Heart right ventricle (tissue), 16 donors: Measurements from ENCODE around the gene PF4V1. TPM values are rescaled to one million over a fixed set of nuclear protein-coding genes. Genes with fewer than 3 reads are reported as not detected.

Source experiments
- ATAC-seq, 8 donors: fragments of 200-7000 bp; cut with Tn5 transposase; one replicate each; pipeline ENCODE4 v1.9.1; 2020; ENCODE audit warnings: mild to moderate bottlenecking in 8 of 8, moderate library complexity in 8 of 8, moderate number of reproducible peaks in 1 of 8
- DNase-seq, 2 donors: peaks; one replicate each; pipeline ENCODE4 v3.0.0-alpha.2; 2020
- H3K27ac ChIP-seq, 10 donors: fragments of 200-600 bp; sonication (generic) in 2 of 10; one replicate each; pipeline versions ENCODE4 v1.5.0 to v1.8.0; 2020 to 2022; ENCODE audit warnings: mild to moderate bottlenecking in 3 of 10
- H3K27me3 ChIP-seq, 7 donors: fragments of 200-600 bp; one replicate each; pipeline ENCODE4 v1.8.0; 2021 to 2022; ENCODE audit warnings: mild to moderate bottlenecking in 2 of 7
- H3K36me3 ChIP-seq, 9 donors: fragments of 200-600 bp; sonication (generic) in 1 of 9; one replicate each; pipeline versions ENCODE4 v1.5.0 to v1.8.0; 2020 to 2022; ENCODE audit warnings: mild to moderate bottlenecking in 2 of 9
- H3K4me1 ChIP-seq, 9 donors: fragments of 200-600 bp; sonication (generic) in 1 of 9; one replicate each; pipeline versions ENCODE4 v1.5.0 to v1.8.0; 2020 to 2022; ENCODE audit warnings: mild to moderate bottlenecking in 4 of 9
- H3K4me3 ChIP-seq, 10 donors: fragments of 200-600 bp; sonication (generic) in 2 of 10; one replicate each; pipeline versions ENCODE4 v1.5.0 to v1.8.0; 2020 to 2022; ENCODE audit warnings: mild to moderate bottlenecking in 7 of 10, moderate library complexity in 2 of 10
- H3K9me3 ChIP-seq, 11 donors: fragments of 200-600 bp in 10 of 11; sonication (generic) in 2 of 11; one replicate each; pipeline versions ENCODE4 v1.5.0 to v1.8.0; 2013 to 2022; ENCODE audit warnings: mild to moderate bottlenecking in 2 of 11, control low read depth in 1 of 11, moderate library complexity in 1 of 11
- WGBS, 2 donors: extraction: QIAGEN DNeasy Blood & Tissue Kit; methylation state at CpG; one replicate each; pipeline ENCODE4 v1.1.7; 2013; ENCODE audit warnings: inconsistent platforms in 1 of 2; 5-methylcytosine and 5-hydroxymethylcytosine counted together
- intact Hi-C, 10 donors: fragments of 100-400 bp; cut with DNase I; formaldehyde crosslinking; loops; one replicate each; pipeline versions ENCODE4 v1.11.1 to v1.14.2; 2022
- polyA plus RNA-seq, 2 donors: library from polyadenylated mRNA; stranded (reverse); fragments of 200-250 nt; gene quantifications; one replicate each; pipeline ENCODE4 v1.2.3, GENCODE V29; 2013
- total RNA-seq, 10 donors: library from RNA; stranded (reverse); fragmentation: NEBNext Ultra II Directional in 3 of 10; extraction: Animal tissue kit (Norgen Biotek cat#: 25700) in 3 of 10; gene quantifications; one replicate each; pipeline versions ENCODE4 v1.2.1 to v1.2.4, GENCODE V29; 2021 to 2023
- TF ChIP-seq, protein P1 (sequence below), 9 donors: fragments of 200-600 bp; sonication (generic) in 2 of 9; IDR thresholded peaks; one replicate each; pipeline versions ENCODE4 v1.5.0 to v1.8.0; 2021 to 2022; ENCODE audit warnings: antibody characterized with exemption in 9 of 9, mild to moderate bottlenecking in 5 of 9, moderate library complexity in 1 of 9
- donor health status: Arrhythmogenic right ventricular cardiomyopathy.
- donor health status: ischemic (EF 13 %, LVEDD 7.1; RV severe dilation, severe dysfunction).
- donor health status: healthy with polysubstance abuse.
- donor health status: DM: no; HTN: yes; CAD: no.
- donor health status: DM: no; HTN: no; CAD: no.
- donor health status: ischemic (EF 25% LVEDD 6.9; RV normal size, moderate dysfunction).
- donor health status: ischemic (EF 25% LVEDD 5.7; RV mildly dilated, moderate dysfunction).
- donor health status: healthy.
- donor health status: DM: yes; HTN: yes; CAD: no.
- donor health status: Ischemic cardiomyopathy.
- donor health status: ischemic (EF 35%, LVEDD 5.7; RV mildly dilated, moderate dysfunction).
- donor health status: nonischemic (EF 11% LVEDD 7.7; RV severe dilation, severe dysfunction).
- donor health status: DM: yes; HTN: yes; CAD: no.
- donor health status: PGD.
- donor health status: ischemic (EF 29% LVEDD 5.4; RV normal size, mild dysfunction).
- donor health status: nonischemic (EF 23%, LVEDD 6.1; RV moderate dilation, normal function).

Gene PF4V1
- total and polyA plus RNA-seq, 12 donors, result not detected

DNA sequence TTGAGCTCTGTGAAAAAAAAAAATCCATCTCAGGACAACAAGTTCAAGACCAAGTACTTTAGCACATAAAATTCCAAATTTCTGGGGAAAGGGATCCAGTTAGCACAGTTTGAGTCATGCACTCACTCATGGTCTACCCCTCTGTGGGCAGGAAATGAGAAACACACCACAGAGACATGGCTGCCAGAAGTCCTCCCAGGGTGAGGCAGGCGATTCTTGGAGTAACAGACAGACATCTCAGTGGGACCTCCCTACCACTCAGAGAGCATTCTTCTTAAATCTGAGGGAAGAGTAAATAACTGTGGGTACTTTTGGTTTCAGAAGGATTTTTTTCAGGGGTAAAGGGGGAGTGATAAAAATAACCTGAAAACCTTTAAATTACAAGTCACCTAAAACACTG is 30.2 kb downstream of the PF4V1 start:
- DNase-seq (no peak), ATAC-seq (peak in 1 of 8 donors; percentile 25)
- WGBS, 2 donors, result 40 to 53% methylated on average over 1 of the region's 1 CpG
- Histone ChIP-seq H3K9me3 (no peaks in the 10 kb centered on the region), H3K4me1 (no peaks in the 10 kb centered on the region), H3K27ac (no peak overlapping the region), H3K36me3 (no peaks in the 10 kb centered on the region), H3K4me3 (no peak overlapping the region), H3K27me3 (peaks cover 0 to 3% (median 0%) of the 10 kb centered on the region in 7 donors)
- intact Hi-C loops, result no loop called here
- TF ChIP-seq, protein P1, sequence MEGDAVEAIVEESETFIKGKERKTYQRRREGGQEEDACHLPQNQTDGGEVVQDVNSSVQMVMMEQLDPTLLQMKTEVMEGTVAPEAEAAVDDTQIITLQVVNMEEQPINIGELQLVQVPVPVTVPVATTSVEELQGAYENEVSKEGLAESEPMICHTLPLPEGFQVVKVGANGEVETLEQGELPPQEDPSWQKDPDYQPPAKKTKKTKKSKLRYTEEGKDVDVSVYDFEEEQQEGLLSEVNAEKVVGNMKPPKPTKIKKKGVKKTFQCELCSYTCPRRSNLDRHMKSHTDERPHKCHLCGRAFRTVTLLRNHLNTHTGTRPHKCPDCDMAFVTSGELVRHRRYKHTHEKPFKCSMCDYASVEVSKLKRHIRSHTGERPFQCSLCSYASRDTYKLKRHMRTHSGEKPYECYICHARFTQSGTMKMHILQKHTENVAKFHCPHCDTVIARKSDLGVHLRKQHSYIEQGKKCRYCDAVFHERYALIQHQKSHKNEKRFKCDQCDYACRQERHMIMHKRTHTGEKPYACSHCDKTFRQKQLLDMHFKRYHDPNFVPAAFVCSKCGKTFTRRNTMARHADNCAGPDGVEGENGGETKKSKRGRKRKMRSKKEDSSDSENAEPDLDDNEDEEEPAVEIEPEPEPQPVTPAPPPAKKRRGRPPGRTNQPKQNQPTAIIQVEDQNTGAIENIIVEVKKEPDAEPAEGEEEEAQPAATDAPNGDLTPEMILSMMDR (IDR thresholded peaks at IDR 0.05), result no peak

GRCh38 chr4:73885574-73886267 is 32.6 kb downstream of the PF4V1 start:
- Histone ChIP-seq H3K27ac (no peak overlapping the region), H3K4me1 (no peaks in the 10 kb centered on the region), H3K27me3 (peaks cover 0 to 3% (median 0%) of the 10 kb centered on the region in 7 donors), H3K36me3 (no peaks in the 10 kb centered on the region), H3K9me3 (no peaks in the 10 kb centered on the region), H3K4me3 (no peak overlapping the region)
- DNase-seq (no peak), ATAC-seq (no peak)
- 58 to 60% methylated on average over 4 of the region's 4 CpGs for WGBS, 2 donors
- TF ChIP-seq, protein P1 (IDR thresholded peaks at IDR 0.05), result no peak
- intact Hi-C loops, result no loop called here

DNA sequence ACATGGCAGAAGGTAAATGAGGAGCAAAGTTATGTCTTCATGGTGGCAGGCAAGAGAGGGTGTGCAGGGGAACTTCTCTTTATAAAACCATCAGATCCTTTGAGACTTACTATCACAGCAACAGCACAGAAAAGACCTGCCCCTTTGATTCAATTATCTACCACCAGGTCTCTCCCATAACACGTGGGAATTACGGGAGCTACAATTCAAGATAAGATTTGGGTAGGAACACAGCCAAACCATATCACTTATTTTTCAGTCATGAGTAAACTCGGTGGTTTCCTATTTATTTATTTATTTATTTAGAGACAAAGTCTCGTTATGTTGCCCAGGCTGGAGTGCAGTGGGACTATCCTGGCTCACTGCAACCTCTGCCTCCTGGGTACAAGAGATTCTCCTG is 38.2 kb downstream of the PF4V1 start:
- intact Hi-C loops, result no loop called here
- Histone ChIP-seq H3K27me3 (no peaks in the 10 kb centered on the region), H3K9me3 (no peaks in the 10 kb centered on the region), H3K27ac (peak overlapping the region in 1 of 10 donors; percentile 32), H3K4me1 (peaks cover 0 to 11% (median 0%) of the 10 kb centered on the region in 9 donors), H3K36me3 (no peaks in the 10 kb centered on the region), H3K4me3 (no peak overlapping the region)
- TF ChIP-seq, protein P1 (IDR thresholded peaks at IDR 0.05), result no peak
- ATAC-seq (no peak), DNase-seq (no peak)
- WGBS, 2 donors, result 56 to 63% methylated on average over 4 of the region's 4 CpGs

DNA sequence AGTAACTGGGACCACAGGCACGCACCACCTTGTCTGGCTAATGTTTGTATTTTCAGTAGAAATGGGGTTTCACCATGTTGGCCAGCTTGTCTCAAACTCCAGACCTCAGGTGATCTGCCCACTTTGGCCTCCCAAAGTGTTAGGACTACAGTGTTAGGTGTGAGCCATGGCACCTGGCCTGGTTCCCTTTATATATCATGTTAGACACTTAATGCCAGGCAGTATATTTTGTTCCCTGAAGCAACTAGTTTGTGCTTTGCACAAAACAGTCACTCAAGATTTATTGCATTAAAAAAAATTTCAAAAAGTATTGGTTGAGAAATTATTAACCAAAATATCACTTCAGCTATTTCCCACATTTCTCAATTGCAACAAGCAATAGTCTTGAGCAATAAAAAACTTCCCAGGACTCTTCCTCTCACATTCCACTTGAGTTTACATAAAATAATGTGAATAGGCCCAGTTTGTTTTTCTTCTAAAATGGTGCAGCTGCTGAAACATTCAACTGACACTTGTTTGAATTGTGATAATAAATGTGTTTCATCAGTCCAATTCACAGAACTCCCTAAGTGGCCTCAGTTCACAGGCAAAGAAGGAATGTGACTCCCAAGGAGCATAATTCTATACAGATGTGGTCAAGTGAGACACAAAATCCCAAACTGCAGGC is 38.8 kb downstream of the PF4V1 start:
- TF ChIP-seq, protein P1 (IDR thresholded peaks at IDR 0.05), result no peak
- Histone ChIP-seq H3K4me1 (peaks cover 0 to 11% (median 0%) of the 10 kb centered on the region in 9 donors), H3K4me3 (no peak overlapping the region), H3K27ac (peak overlapping the region in 1 of 10 donors; percentile 32), H3K36me3 (no peaks in the 10 kb centered on the region), H3K27me3 (no peaks in the 10 kb centered on the region), H3K9me3 (no peaks in the 10 kb centered on the region)
- 96 to 97% methylated on average over 1 of the region's 1 CpG for WGBS, 2 donors
- intact Hi-C loops, result no loop called here
- DNase-seq (no peak), ATAC-seq (peak in 1 of 8 donors; percentile 58)
